Activated T-helper 9 cell treated with anti-CD3 and anti-CD28 coated beads, Interleukin-2, amount 50 U/mL, for 16 hours (primary cell): ENCODE measurements around the gene EIF2S3.
A peak's percentile ranks its signal among the peaks of the same experiment; 100 is the strongest.
"Not testable (repeated sequence)": the region's sequence is repeated elsewhere in the genome, so short reads cannot be mapped to it uniquely, and the experiment has no call there.

ENCODE experiments used
- DNase-seq: peaks from one replicate; pipeline ENCODE4 v3.0.0-alpha.2; 2020; ENCODE audit warnings: low read depth

The EIF2S3 gene

GRCh38 chrX:24050522-24051318 lies 4.0 kb upstream of the EIF2S3 start:
- DNase-seq = not testable (repeated sequence)

- DNase-seq = no peak
These were observed 244 bp downstream of the EIF2S3 start for GRCh38 chrX:24055043-24055356.

- no peak for DNase-seq
These were observed 8.7 kb downstream of the EIF2S3 start for GRCh38 chrX:24063488-24063887.

- no peak for DNase-seq
These were observed 15.1 kb downstream of the EIF2S3 start for GRCh38 chrX:24069877-24070276.

- no peak for DNase-seq
These were observed 24.7 kb downstream of the EIF2S3 start for GRCh38 chrX:24079411-24079810.

- not testable (repeated sequence) for DNase-seq
These were observed 25.5 kb downstream of the EIF2S3 start for GRCh38 chrX:24080245-24080644.

- DNase-seq = no peak
These were observed 25.9 kb downstream of the EIF2S3 start for GRCh38 chrX:24080704-24081103.

GRCh38 chrX:24081661-24082154 lies 27.0 kb downstream of the EIF2S3 start:
- peak; percentile 31 for DNase-seq

GRCh38 chrX:24082447-24082846 lies 27.7 kb downstream of the EIF2S3 start:
- no peak for DNase-seq

- DNase-seq = no peak
These were observed 30.3 kb downstream of the EIF2S3 start for GRCh38 chrX:24085101-24085500.

GRCh38 chrX:24090300-24091200 lies 35.8 kb downstream of the EIF2S3 start:
- DNase-seq = no peak

GRCh38 chrX:24093746-24094145 lies 39.0 kb downstream of the EIF2S3 start:
- no peak for DNase-seq

- DNase-seq = no peak
These were observed 43.0 kb downstream of the EIF2S3 start for GRCh38 chrX:24097741-24098260.

GRCh38 chrX:24098932-24099331 lies 44.2 kb downstream of the EIF2S3 start:
- no peak for DNase-seq

GRCh38 chrX:24099394-24099793 lies 44.6 kb downstream of the EIF2S3 start:
- DNase-seq = no peak

GRCh38 chrX:24100713-24101112 lies 46.0 kb downstream of the EIF2S3 start:
- DNase-seq = no peak

GRCh38 chrX:24110069-24110468 lies 55.3 kb downstream of the EIF2S3 start:
- no peak for DNase-seq

GRCh38 chrX:24113181-24113580 lies 58.4 kb downstream of the EIF2S3 start:
- no peak for DNase-seq

GRCh38 chrX:24117258-24117657 lies 62.5 kb downstream of the EIF2S3 start:
- no peak for DNase-seq

- no peak for DNase-seq
These were observed 69.6 kb downstream of the EIF2S3 start for GRCh38 chrX:24124244-24124799.

GRCh38 chrX:24125028-24125612 lies 70.4 kb downstream of the EIF2S3 start:
- no peak for DNase-seq
